K562 (cell line): Measurements from ENCODE around the gene RPTOR. TPM values are rescaled to one million over a fixed set of nuclear protein-coding genes. Genes with fewer than 3 reads are reported as not detected.

ENCODE experiments used
- ATAC-seq: fragments of 200-7000 bp; cut with Tn5 transposase; 3 replicates; pipeline ENCODE4 v1.9.1; 2020; ENCODE audit warnings: moderate library complexity
- BruUV-seq: library from RNA; stranded (reverse); fragments of 400-500 nt; replicated peaks from 2 replicates; lab custom pipeline; 2021; lab: Mats Ljungman, UMichigan
- CTCF ChIA-PET: fragments of 300-600 bp; formaldehyde crosslinking; extraction: SDS; loops from one replicate; lab custom pipeline; 2021; ENCODE audit warnings: low intra/inter-chr PET ratio; lab: Yijun Ruan, JAX
- POLR2A ChIA-PET: fragments of 300-600, 350-650 bp; sonication (Branson Sonifier 250); formaldehyde crosslinking; extraction: SDS; loops from one replicate; lab custom pipeline; 2021; ENCODE audit warnings: antibody characterized with exemption, inconsistent platforms; lab: Yijun Ruan, JAX
- DNase-seq, 4 experiments: peaks; one replicate each; pipeline versions ENCODE4 v3.0.0 to v3.0.0-alpha.2; 2011 to 2018; ENCODE audit warnings: low spot score in 3 of 4, mixed read lengths in 3 of 4; ENCODE audit errors: extremely low read depth in 1 of 4
- FAIRE-seq: peaks from 2 replicates; lab custom pipeline; 2011; peaks lifted over from hg19 to GRCh38; lab: Jason Lieb, UNC
- H2AFZ ChIP-seq: 2 replicates; pipeline ENCODE4 v1.6.0; 2011; ENCODE audit warnings: low read depth, low read length, control low read depth, inconsistent platforms
- H3K27ac ChIP-seq: fragments of 200-600 bp; 3 replicates; pipeline ENCODE4 v1.8.0; 2011; ENCODE audit warnings: low read depth, mild to moderate bottlenecking, control low read depth, inconsistent platforms, low read length, moderate library complexity, mixed read lengths; ENCODE audit errors: extremely low read depth
- H3K27me3 ChIP-seq, 2 experiments: fragments of 300-600 bp in 1 of 2; 2 replicates in 1 of 2; 3 replicates in 1 of 2; pipeline versions ENCODE4 v1.6.0 to v1.8.0; 2011; ENCODE audit warnings: inconsistent platforms in 2 of 2, low read length in 2 of 2, mild to moderate bottlenecking in 1 of 2, mixed read lengths in 1 of 2, moderate library complexity in 1 of 2; ENCODE audit not compliant: control insufficient read depth in 2 of 2, insufficient read depth in 2 of 2
- H3K36me3 ChIP-seq: fragments of 300-600 bp; 3 replicates; pipeline ENCODE4 v1.8.0; 2011; ENCODE audit warnings: mild to moderate bottlenecking, low read length, inconsistent platforms; ENCODE audit not compliant: control insufficient read depth, insufficient read depth
- H3K4me1 ChIP-seq, 2 experiments: fragments of 200-600 bp in 1 of 2; replicated peaks in 1 of 2; 2 replicates in 1 of 2; 3 replicates in 1 of 2; pipeline versions ENCODE4 v1.5.1 to v1.8.0; 2011; ENCODE audit warnings: inconsistent platforms in 2 of 2, low read length in 2 of 2, mild to moderate bottlenecking in 1 of 2, mixed read lengths in 1 of 2, moderate library complexity in 1 of 2; ENCODE audit not compliant: control insufficient read depth in 2 of 2, insufficient read depth in 2 of 2
- H3K4me2 ChIP-seq: 2 replicates; pipeline ENCODE4 v1.6.1; 2011; ENCODE audit warnings: low read length, control low read depth, inconsistent platforms, mixed read lengths; ENCODE audit not compliant: insufficient read depth
- H3K4me3 ChIP-seq: fragments of 200-600 bp; sonication (generic), shearing (Covaris generic); 2 replicates; pipeline ENCODE4 v1.5.1; 2016; ENCODE audit warnings: control low read depth, inconsistent platforms
- H3K79me2 ChIP-seq: fragments of 200-600 bp; 3 replicates; pipeline ENCODE4 v1.8.0; 2011; ENCODE audit warnings: low read length, inconsistent platforms; ENCODE audit not compliant: control insufficient read depth, insufficient read depth
- H3K9ac ChIP-seq, 2 experiments: 2 replicates each; pipeline versions ENCODE4 v1.6.0 to v1.6.1; 2011; ENCODE audit warnings: low read depth in 2 of 2, low read length in 2 of 2, control low read depth in 1 of 2, inconsistent platforms in 1 of 2, mild to moderate bottlenecking in 1 of 2, mixed read lengths in 1 of 2; ENCODE audit not compliant: insufficient read depth in 1 of 2
- H3K9me1 ChIP-seq: one replicate; pipeline ENCODE4 v1.6.0; 2011; ENCODE audit warnings: inconsistent platforms, mild to moderate bottlenecking, low read length, moderate library complexity; ENCODE audit not compliant: control insufficient read depth, insufficient read depth
- H3K9me3 ChIP-seq: replicated peaks from 2 replicates; pipeline ENCODE4 v1.5.1; 2011; ENCODE audit warnings: low read depth, low read length, inconsistent platforms; ENCODE audit not compliant: control insufficient read depth, insufficient read depth
- H4K20me1 ChIP-seq: replicated peaks from 2 replicates; pipeline ENCODE4 v1.6.1; 2011; ENCODE audit warnings: low read length, inconsistent platforms, mixed read lengths; ENCODE audit not compliant: control insufficient read depth, insufficient read depth
- KLF6 ChIP-seq: fragments of 250-450 bp; sonication (Bioruptor Pico); IDR thresholded peaks from 2 replicates; pipeline ENCODE4 v1.4.0; 2020; ENCODE audit warnings: mild to moderate bottlenecking, moderate library complexity, borderline replicate concordance
- MEF2D ChIP-seq: conservative IDR thresholded peaks from 2 replicates; pipeline ENCODE4 v1.6.1; 2016; ENCODE audit warnings: low read depth, missing genetic modification characterization, missing compliant biosample characterization
- NFIC ChIP-seq: fragments of 450-650 bp; IDR thresholded peaks from 2 replicates; pipeline ENCODE4 v1.6.1; 2017; ENCODE audit warnings: mild to moderate bottlenecking, inconsistent platforms
- PURB ChIP-seq: sonication (generic); formaldehyde crosslinking; IDR thresholded peaks from 2 replicates; pipeline ENCODE4 v1.9.0; 2021; ENCODE audit warnings: low read depth, mild to moderate bottlenecking, missing genetic modification reagents
- SETDB1 ChIP-seq: IDR thresholded peaks from one replicate; pipeline ENCODE4 v1.6.1; 2012; ENCODE audit warnings: low read length, control low read depth, inconsistent platforms
- SRF ChIP-seq, 2 experiments: fragments of 250-450, 450-650 bp in 1 of 2; sonication (Bioruptor Pico) in 1 of 2; sonication (generic) in 1 of 2; formaldehyde crosslinking; IDR thresholded peaks; 2 replicates each; pipeline versions ENCODE4 v1.5.0 to v1.5.1; 2020 to 2022; ENCODE audit warnings: mild to moderate bottlenecking in 1 of 2, missing genetic modification reagents in 1 of 2
- TEAD4 ChIP-seq, 2 experiments: sonication (generic) in 1 of 2; formaldehyde crosslinking in 1 of 2; IDR thresholded peaks; 2 replicates each; pipeline versions ENCODE4 v1.6.1 to v1.8.0; 2012 to 2022; ENCODE audit warnings: borderline replicate concordance in 1 of 2, inconsistent platforms in 1 of 2, low read length in 1 of 2, mild to moderate bottlenecking in 1 of 2, missing genetic modification reagents in 1 of 2
- ZNF263 ChIP-seq: sonication (generic); formaldehyde crosslinking; IDR thresholded peaks from 2 replicates; pipeline ENCODE4 v1.8.0; 2022; ENCODE audit warnings: mild to moderate bottlenecking, missing genetic modification reagents, borderline replicate concordance
- WGBS: fragments of 100-300 bp; shearing (Covaris generic); methylation state at CpG from one replicate; pipeline ENCODE4 v1.1.6; 2016; ENCODE audit warnings: low coverage, mixed read lengths; ENCODE audit not compliant: insufficient coverage; ENCODE audit errors: missing lambda C conversion rate; 5-methylcytosine and 5-hydroxymethylcytosine counted together
- in situ Hi-C: fragments of 300-500 bp; cut with MboI; formaldehyde crosslinking; loops from 4 replicates; pipeline ENCODE4 v1.15.0; 2018; ENCODE audit warnings: inconsistent platforms, mixed read lengths
- intact Hi-C: fragments of 100-400 bp; cut with micrococcal nuclease; formaldehyde crosslinking; loops from 2 replicates; pipeline ENCODE4 v1.14.2; 2022
- polyA plus RNA-seq, 8 experiments: library from polyadenylated mRNA; depleted of rRNA in 4 of 8; stranded (reverse) in 5 of 8; unstranded in 3 of 8; fragments of >200 nt; fragmentation: Nextera tagmentation in 2 of 8; fragmentation: Illumina TruSeq in 1 of 8; extraction: Ambion mirVana in 2 of 8; extraction: Trizol in 1 of 8; gene quantifications; 2 replicates each; pipeline versions ENCODE4 v1.2.1 to v1.2.3, GENCODE V29; 2011 to 2014; ENCODE audit warnings: inconsistent platforms in 1 of 8, missing spikeins in 1 of 8
- total RNA-seq, 7 experiments: library from RNA; depleted of rRNA in 6 of 7; stranded (reverse); fragments of >200 nt in 6 of 7; fragmentation: Illumina TruSeq in 2 of 7; extraction: Trizol in 2 of 7; gene quantifications; 2 replicates each; pipeline versions ENCODE4 v1.2.1 to v1.2.3, GENCODE V29; 2011 to 2021; ENCODE audit warnings: low replicate concordance in 1 of 7
- TF ChIP-seq, protein P1 (sequence below), 2 experiments: fragments of 200-800 bp in 1 of 2; sonication (Bioruptor generic) in 1 of 2; sonication (generic) in 1 of 2; formaldehyde crosslinking in 1 of 2; IDR thresholded peaks in 1 of 2; conservative IDR thresholded peaks in 1 of 2; 2 replicates each; pipeline versions ENCODE4 v1.5.0 to v1.6.1; 2016 to 2020; ENCODE audit warnings: missing compliant biosample characterization in 1 of 2, missing genetic modification characterization in 1 of 2, missing genetic modification reagents in 1 of 2
- TF ChIP-seq, protein P2 (sequence below): fragments of 200-400 bp; formaldehyde crosslinking; IDR thresholded peaks from 2 replicates; pipeline ENCODE4 v1.6.1; 2017; ENCODE audit warnings: mild to moderate bottlenecking, low read depth, low read length, moderate library complexity
- TF ChIP-seq, protein P3 (sequence below), 3 experiments: fragments of 200-800 bp in 1 of 3; fragments of 250-450 bp in 1 of 3; fragments of 450-650 bp in 1 of 3; sonication (Bioruptor Pico) in 1 of 3; sonication (Bioruptor generic) in 1 of 3; formaldehyde crosslinking in 1 of 3; IDR thresholded peaks; 2 replicates each; pipeline versions ENCODE4 v1.6.1 to v1.8.0; 2016 to 2022; ENCODE audit warnings: mild to moderate bottlenecking in 2 of 3, missing genetic modification characterization in 2 of 3, missing compliant biosample characterization in 1 of 3, moderate library complexity in 1 of 3

Gene RPTOR
- total and polyA plus RNA-seq, 9 of the 15 experiments (the other 6 are each of a cell fraction or from before 2014, with no cell fraction given), result 0.24 to 54.1 (median 10.2) TPM

GRCh38 chr17:81011951-81012350 lies 467.3 kb downstream of the RPTOR start:
- 25% methylated on average over 3 of the region's 3 CpGs for WGBS
- peak; percentile 73; the same call in 1 of the 2 replicates for TF ChIP-seq NFIC
- no peak for TF ChIP-seq PURB (CRISPR knock-in tag)
- no peak for TF ChIP-seq SETDB1
- TF ChIP-seq ZNF263 (CRISPR knock-in tag), result no peak
- TF ChIP-seq SRF (CRISPR knock-in tag; IDR thresholded peaks at IDR 0.05), result peak; percentile 57 to 95; a peak in 3 of 4 replicates
- TF ChIP-seq TEAD4 (IDR thresholded peaks at IDR 0.05; ENCODE audit: low read length), result peak; percentile 65; the same call in 1 of the 2 replicates
- no peak for TF ChIP-seq TEAD4 (CRISPR knock-in tag; IDR thresholded peaks at IDR 0.05; ENCODE audit: borderline replicate concordance)
- no peak for TF ChIP-seq KLF6
- no peak for TF ChIP-seq MEF2D (tag)
- TF ChIP-seq, protein P1, sequence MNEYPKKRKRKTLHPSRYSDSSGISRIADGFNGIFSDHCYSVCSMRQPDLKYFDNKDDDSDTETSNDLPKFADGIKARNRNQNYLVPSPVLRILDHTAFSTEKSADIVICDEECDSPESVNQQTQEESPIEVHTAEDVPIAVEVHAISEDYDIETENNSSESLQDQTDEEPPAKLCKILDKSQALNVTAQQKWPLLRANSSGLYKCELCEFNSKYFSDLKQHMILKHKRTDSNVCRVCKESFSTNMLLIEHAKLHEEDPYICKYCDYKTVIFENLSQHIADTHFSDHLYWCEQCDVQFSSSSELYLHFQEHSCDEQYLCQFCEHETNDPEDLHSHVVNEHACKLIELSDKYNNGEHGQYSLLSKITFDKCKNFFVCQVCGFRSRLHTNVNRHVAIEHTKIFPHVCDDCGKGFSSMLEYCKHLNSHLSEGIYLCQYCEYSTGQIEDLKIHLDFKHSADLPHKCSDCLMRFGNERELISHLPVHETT (CRISPR knock-in tag; conservative IDR thresholded peaks at IDR 0.05 in 1 of 2, IDR thresholded peaks at IDR 0.05 in 1 of 2), result no peak
- TF ChIP-seq, protein P2, sequence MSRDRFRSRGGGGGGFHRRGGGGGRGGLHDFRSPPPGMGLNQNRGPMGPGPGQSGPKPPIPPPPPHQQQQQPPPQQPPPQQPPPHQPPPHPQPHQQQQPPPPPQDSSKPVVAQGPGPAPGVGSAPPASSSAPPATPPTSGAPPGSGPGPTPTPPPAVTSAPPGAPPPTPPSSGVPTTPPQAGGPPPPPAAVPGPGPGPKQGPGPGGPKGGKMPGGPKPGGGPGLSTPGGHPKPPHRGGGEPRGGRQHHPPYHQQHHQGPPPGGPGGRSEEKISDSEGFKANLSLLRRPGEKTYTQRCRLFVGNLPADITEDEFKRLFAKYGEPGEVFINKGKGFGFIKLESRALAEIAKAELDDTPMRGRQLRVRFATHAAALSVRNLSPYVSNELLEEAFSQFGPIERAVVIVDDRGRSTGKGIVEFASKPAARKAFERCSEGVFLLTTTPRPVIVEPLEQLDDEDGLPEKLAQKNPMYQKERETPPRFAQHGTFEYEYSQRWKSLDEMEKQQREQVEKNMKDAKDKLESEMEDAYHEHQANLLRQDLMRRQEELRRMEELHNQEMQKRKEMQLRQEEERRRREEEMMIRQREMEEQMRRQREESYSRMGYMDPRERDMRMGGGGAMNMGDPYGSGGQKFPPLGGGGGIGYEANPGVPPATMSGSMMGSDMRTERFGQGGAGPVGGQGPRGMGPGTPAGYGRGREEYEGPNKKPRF, result no peak
- TF ChIP-seq, protein P3, sequence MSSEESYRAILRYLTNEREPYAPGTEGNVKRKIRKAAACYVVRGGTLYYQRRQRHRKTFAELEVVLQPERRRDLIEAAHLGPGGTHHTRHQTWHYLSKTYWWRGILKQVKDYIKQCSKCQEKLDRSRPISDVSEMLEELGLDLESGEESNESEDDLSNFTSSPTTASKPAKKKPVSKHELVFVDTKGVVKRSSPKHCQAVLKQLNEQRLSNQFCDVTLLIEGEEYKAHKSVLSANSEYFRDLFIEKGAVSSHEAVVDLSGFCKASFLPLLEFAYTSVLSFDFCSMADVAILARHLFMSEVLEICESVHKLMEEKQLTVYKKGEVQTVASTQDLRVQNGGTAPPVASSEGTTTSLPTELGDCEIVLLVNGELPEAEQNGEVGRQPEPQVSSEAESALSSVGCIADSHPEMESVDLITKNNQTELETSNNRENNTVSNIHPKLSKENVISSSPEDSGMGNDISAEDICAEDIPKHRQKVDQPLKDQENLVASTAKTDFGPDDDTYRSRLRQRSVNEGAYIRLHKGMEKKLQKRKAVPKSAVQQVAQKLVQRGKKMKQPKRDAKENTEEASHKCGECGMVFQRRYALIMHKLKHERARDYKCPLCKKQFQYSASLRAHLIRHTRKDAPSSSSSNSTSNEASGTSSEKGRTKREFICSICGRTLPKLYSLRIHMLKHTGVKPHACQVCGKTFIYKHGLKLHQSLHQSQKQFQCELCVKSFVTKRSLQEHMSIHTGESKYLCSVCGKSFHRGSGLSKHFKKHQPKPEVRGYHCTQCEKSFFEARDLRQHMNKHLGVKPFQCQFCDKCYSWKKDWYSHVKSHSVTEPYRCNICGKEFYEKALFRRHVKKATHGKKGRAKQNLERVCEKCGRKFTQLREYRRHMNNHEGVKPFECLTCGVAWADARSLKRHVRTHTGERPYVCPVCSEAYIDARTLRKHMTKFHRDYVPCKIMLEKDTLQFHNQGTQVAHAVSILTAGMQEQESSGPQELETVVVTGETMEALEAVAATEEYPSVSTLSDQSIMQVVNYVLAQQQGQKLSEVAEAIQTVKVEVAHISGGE (CRISPR knock-in tag; IDR thresholded peaks at IDR 0.05), result 0 out of 6 replicates have a peak, but pooled peaks of 1 of the 3 experiments have one; percentile 19

More at GRCh38 chr17:81011951-81012350, 467.3 kb downstream of the RPTOR start:
- Histone ChIP-seq H3K4me2 (no peak overlapping the region; the same call in 1 of the 2 replicates), H3K27ac (no peak overlapping the region), H3K9me1 (no peaks in the 10 kb centered on the region), H3K4me3 (no peak overlapping the region), H3K27me3 (no peaks in the 10 kb centered on the region), H3K9me3 (peaks cover 8% of the 10 kb centered on the region), H3K36me3 (no peaks in the 10 kb centered on the region; the same call in 2 of the 3 replicates), H3K79me2 (no peaks in the 10 kb centered on the region), H3K9ac (no peak overlapping the region), H3K4me1 (peaks cover 4 to 12% of the 10 kb centered on the region in 2 experiments; a peak in 4 of 5 replicates), H2AFZ (no peak overlapping the region), H4K20me1 (no peaks in the 10 kb centered on the region)
- DNase-seq (no peak), ATAC-seq (peak; percentile 42; the same call in 2 of the 3 replicates), FAIRE-seq (peak; percentile 70)
- intact Hi-C loops, result loop anchor here (10.0 kb wide), 1 partner anchor 223 kb away; the partner anchor contains the start of genes NDUFAF8 and TEPSIN
- CTCF ChIA-PET, result no interaction called here
- BruUV-seq, result no TSS peak
- in situ Hi-C loops, result no loop called here
- POLR2A ChIA-PET, result interaction anchor here (0.7 to 1.0 kb wide), 4 partner anchors 8 to 505 kb away, joined by 3 to 7 read pairs (median 4); no protein-coding TSS in a partner anchor
